ENCODE results near the gene HERPUD1. TPM values are rescaled to one million over a fixed set of nuclear protein-coding genes. Genes with fewer than 3 reads are reported as not detected.
A peak's percentile ranks its signal among the peaks of the same experiment; 100 is the strongest.

Gene HERPUD1
- total and polyA plus RNA-seq, 2 experiments from 2014 or later = 40.5 to 116 TPM

DNA sequence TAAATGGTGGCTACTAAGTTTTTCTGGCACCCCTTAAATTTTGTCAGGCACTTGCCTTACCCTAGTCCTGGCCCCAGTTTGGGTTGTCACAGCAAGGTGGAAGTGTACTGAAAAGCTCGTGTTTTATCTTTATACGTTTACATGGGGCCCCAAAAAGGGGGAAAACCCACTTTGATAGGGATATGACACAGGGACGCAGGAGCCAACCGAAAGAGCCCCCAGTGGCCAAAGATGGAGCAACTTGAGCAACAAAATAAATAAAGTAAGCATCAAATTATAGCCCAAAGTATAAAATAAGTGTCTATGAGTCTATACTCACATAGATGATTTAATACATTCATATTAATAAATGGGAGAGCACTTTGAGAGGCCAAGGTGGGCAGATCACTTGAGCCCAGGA lies 24.8 kb downstream of the HERPUD1 start:
- H3K4me3 ChIP-seq = no peak overlapping the region
- no peaks in the 10 kb centered on the region for H3K27me3 ChIP-seq
- no peak overlapping the region for H3K27ac ChIP-seq
- no peaks in the 10 kb centered on the region for H3K9me3 ChIP-seq (ENCODE audit: low read depth)
- TF ChIP-seq, protein P1, sequence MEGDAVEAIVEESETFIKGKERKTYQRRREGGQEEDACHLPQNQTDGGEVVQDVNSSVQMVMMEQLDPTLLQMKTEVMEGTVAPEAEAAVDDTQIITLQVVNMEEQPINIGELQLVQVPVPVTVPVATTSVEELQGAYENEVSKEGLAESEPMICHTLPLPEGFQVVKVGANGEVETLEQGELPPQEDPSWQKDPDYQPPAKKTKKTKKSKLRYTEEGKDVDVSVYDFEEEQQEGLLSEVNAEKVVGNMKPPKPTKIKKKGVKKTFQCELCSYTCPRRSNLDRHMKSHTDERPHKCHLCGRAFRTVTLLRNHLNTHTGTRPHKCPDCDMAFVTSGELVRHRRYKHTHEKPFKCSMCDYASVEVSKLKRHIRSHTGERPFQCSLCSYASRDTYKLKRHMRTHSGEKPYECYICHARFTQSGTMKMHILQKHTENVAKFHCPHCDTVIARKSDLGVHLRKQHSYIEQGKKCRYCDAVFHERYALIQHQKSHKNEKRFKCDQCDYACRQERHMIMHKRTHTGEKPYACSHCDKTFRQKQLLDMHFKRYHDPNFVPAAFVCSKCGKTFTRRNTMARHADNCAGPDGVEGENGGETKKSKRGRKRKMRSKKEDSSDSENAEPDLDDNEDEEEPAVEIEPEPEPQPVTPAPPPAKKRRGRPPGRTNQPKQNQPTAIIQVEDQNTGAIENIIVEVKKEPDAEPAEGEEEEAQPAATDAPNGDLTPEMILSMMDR (IDR thresholded peaks at IDR 0.05; ENCODE audit: low read depth, low read length) = no peak
- peaks cover 8% of the 10 kb centered on the region for H3K4me1 ChIP-seq (ENCODE audit: low read depth)
- H3K36me3 ChIP-seq = no peaks in the 10 kb centered on the region
- no peak for DNase-seq (ENCODE audit: low read depth in 1 of 2, low spot score in 1 of 2)

DNA sequence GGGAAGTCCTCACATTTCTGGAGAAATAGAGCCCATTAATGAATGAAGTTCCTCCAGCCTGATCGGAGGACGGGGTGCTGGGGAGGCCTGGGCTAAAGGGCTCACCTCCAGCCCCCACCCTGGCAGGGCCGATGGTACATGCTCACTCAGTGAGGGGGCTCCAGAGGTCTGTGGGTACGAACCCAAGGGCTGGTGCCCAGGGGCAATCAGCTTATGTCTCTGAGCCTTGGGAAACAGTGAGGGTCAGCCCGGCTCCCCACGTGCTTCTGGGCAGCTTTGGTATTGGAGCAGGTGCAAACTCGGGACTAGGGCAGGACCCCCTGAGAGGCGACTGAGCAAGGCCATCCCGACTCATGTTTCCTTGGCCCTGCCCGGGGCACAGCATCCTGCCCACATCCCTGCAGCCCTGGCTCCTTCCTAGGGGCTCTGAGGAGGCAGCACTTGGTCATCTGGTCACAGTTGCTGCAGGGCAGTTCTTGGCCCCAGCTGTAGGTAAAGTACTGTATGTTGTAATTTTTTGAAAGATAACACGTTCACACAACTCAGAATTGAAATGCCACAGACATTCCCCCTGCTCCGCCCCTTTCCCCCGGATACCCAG lies 28.8 kb downstream of the HERPUD1 start:
- Histone ChIP-seq H3K4me3 (no peak overlapping the region), H3K9me3 (ENCODE audit: low read depth) (no peaks in the 10 kb centered on the region), H3K27ac (no peak overlapping the region), H3K27me3 (no peaks in the 10 kb centered on the region), H3K36me3 (no peaks in the 10 kb centered on the region), H3K4me1 (ENCODE audit: low read depth) (peaks cover 15% of the 10 kb centered on the region)
- peak in 1 of 2 donors; percentile 73 for DNase-seq (ENCODE audit: low read depth in 1 of 2, low spot score in 1 of 2)
- TF ChIP-seq, protein P1 (IDR thresholded peaks at IDR 0.05; ENCODE audit: low read depth, low read length) = no peak

DNA sequence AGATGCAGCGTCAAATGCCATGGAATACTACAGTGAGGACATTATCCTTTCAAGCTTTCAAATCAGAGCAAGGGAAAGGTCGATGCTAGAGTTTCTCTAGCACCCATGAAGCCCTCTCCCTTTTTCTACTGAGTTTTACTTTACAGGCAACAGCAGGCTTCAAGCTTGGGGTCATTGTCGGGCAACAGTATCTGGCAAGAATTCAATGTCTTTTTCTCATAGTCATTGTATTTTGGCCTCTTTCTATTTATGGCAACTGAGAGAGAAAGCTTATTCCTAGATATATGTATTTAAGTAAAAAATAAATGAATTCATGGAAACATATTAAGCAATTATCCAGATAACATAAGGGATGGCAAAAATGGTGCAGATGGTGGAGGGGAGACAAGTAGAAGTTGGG lies 29.4 kb downstream of the HERPUD1 start:
- peak in 1 of 2 donors; percentile 66 for DNase-seq (ENCODE audit: low read depth in 1 of 2, low spot score in 1 of 2)
- Histone ChIP-seq H3K36me3 (no peaks in the 10 kb centered on the region), H3K4me1 (ENCODE audit: low read depth) (peaks cover 15% of the 10 kb centered on the region), H3K27me3 (no peaks in the 10 kb centered on the region), H3K4me3 (no peak overlapping the region), H3K27ac (no peak overlapping the region), H3K9me3 (ENCODE audit: low read depth) (no peaks in the 10 kb centered on the region)
- TF ChIP-seq, protein P1 (IDR thresholded peaks at IDR 0.05; ENCODE audit: low read depth, low read length) = no peak

DNA sequence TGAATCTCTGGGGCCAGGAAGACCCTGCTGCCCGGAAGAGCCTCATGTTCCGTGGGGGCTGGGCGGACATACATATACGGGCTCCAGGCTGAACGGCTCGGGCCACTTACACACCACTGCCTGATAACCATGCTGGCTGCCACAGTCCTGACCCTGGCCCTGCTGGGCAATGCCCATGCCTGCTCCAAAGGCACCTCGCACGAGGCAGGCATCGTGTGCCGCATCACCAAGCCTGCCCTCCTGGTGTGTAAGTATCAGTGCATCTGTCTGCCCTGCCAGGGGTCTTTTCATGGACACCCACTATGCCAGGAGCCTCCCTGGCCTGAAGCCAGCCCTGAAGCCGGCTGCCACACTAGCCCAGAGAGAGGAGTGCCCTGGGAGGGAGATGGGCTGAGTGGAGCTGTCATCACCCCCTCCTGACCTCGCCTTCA lies 29.9 kb downstream of the HERPUD1 start, which contains the start of gene CETP:
TSS of gene CETP (plus strand) at position 100 of the 431 bp plus-strand sequence. CDS start at position 130, 30 bp downstream.
- DNase-seq (ENCODE audit: low read depth in 1 of 2, low spot score in 1 of 2) = peak in 1 of 2 donors; percentile 78
- Histone ChIP-seq H3K9me3 (ENCODE audit: low read depth) (no peaks in the 10 kb centered on the region), H3K4me3 (no peak within 1 kb of the TSS), H3K4me1 (ENCODE audit: low read depth) (peaks cover 15% of the 10 kb centered on the region), H3K27ac (no peak within 1 kb of the TSS), H3K27me3 (no peaks in the 10 kb centered on the region), H3K36me3 (no peaks in the 10 kb centered on the region)
- TF ChIP-seq, protein P1 (IDR thresholded peaks at IDR 0.05; ENCODE audit: low read depth, low read length) = no peak

DNA sequence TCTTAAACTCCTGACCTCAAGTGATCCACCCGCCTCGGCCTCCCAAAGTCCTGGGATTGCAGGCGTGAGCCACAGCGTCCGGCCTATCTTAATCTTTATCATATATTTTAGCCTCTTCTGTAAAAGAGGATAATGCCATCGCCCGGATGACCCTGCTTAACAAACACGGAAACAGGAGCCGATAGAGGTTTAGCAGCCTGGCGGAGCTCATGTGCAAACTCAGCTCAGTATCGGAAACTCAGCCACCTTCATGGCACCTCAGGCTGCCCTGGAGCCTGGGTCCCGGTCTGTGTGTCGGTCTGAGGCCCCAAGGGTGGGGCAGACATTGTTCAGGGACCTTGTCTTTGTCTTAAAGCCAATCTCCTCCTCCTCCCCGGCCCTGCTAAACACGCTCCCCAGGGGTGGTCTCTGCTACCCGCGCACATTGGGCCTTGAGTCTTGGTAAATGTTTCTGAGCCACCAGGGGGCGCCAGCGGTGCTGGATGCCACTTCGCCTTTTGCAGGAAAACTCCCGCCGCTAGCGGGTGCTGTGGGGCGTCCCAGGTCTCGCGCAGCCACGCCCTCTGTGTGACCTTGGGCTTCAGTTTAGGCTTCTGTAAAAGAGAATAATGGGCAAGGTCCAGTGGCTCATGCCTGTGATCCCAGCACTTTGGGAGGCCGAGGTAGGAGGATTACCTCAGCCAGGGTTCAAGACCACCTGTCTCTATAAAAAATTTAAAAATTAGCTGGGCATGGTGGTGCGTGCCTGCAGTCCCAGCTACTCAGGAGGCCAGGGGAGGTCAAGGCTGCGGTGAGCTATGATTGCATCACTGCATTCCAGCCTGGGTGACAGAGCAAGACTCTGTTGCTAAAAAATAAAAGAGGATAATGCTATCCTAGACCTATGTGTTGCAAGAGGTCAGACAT lies 32.6 kb downstream of the HERPUD1 start:
- no peak overlapping the region for H3K27ac ChIP-seq
- H3K36me3 ChIP-seq = no peaks in the 10 kb centered on the region
- TF ChIP-seq, protein P1 (IDR thresholded peaks at IDR 0.05; ENCODE audit: low read depth, low read length) = peak; percentile 74
- no peaks in the 10 kb centered on the region for H3K9me3 ChIP-seq (ENCODE audit: low read depth)
- peaks cover 15% of the 10 kb centered on the region for H3K4me1 ChIP-seq (ENCODE audit: low read depth)
- H3K4me3 ChIP-seq = no peak overlapping the region
- H3K27me3 ChIP-seq = no peaks in the 10 kb centered on the region
- peak; percentile 89 to 90 for DNase-seq (ENCODE audit: low read depth in 1 of 2, low spot score in 1 of 2)

Measured in cardiac muscle cell (in vitro differentiated cells and primary cell).